ENCODE measurements around the gene BRS3. TPM values are rescaled to one million over a fixed set of nuclear protein-coding genes. Genes with fewer than 3 reads are reported as not detected.

Gene BRS3
- total RNA-seq, 1 donor from 2014 or later = not detected

DNA sequence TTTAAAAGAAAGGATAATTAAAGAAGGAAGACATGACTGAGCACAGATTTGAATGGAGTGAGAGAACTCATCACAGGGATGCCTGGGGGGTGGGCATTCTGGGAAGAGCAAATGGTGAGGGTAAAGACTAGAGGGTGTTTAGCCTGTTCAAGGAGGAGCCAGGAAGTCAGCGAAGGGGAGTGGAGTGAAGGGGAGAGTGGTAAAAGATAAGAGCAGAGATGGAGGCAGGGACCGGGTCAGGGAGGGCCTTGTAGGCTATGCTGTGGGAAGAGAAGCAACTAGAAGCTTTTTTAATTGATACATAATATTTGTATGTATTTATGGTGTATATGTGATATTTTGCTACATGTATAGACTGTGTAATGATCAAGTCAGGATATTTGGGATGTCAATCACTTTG lies 42.0 kb downstream of the BRS3 start:
- Mint-ChIP-seq H3K36me3 (ENCODE audit: low read depth) (no peaks in the 10 kb centered on the region), H3K9me3 (ENCODE audit: low read depth) (peaks cover 8% of the 10 kb centered on the region), H3K4me1 (ENCODE audit: low read depth) (peaks cover 8% of the 10 kb centered on the region), H3K4me3 (ENCODE audit: unreplicated experiment) (no peak overlapping the region), H3K27me3 (ENCODE audit: low read depth) (peaks cover 6% of the 10 kb centered on the region), H3K27ac (ENCODE audit: unreplicated experiment) (no peak overlapping the region)
- DNase-seq (ENCODE audit: low spot score) = no peak
- TF ChIP-seq, protein P1, sequence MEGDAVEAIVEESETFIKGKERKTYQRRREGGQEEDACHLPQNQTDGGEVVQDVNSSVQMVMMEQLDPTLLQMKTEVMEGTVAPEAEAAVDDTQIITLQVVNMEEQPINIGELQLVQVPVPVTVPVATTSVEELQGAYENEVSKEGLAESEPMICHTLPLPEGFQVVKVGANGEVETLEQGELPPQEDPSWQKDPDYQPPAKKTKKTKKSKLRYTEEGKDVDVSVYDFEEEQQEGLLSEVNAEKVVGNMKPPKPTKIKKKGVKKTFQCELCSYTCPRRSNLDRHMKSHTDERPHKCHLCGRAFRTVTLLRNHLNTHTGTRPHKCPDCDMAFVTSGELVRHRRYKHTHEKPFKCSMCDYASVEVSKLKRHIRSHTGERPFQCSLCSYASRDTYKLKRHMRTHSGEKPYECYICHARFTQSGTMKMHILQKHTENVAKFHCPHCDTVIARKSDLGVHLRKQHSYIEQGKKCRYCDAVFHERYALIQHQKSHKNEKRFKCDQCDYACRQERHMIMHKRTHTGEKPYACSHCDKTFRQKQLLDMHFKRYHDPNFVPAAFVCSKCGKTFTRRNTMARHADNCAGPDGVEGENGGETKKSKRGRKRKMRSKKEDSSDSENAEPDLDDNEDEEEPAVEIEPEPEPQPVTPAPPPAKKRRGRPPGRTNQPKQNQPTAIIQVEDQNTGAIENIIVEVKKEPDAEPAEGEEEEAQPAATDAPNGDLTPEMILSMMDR (IDR thresholded peaks at IDR 0.05) = no peak

DNA sequence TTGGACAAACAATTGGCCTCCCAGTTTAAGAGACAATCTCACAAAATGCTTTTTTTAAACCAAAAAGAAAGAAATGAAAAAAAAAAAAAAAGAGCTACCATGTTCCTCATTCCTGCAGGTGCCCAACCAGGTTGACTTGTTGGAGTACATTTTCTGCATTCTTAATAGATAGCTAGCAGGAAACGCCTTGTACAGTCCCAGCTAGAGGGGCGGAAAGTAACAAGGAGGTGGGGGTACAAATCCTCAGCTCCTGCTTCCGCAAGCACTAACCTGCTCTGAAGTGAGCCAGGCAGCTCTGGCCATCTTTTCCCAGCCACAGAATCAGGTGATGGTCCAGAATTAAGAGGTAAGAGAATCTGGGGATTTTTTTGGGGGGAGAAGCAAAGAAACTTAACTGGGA lies 44.2 kb downstream of the BRS3 start, which contains the start of gene VGLL1:
TSS of gene VGLL1 (plus strand) at position 265 of the 400 bp plus-strand sequence. CDS start 3,806 bp downstream, outside the sequence.
- Mint-ChIP-seq H3K9me3 (ENCODE audit: low read depth) (peaks cover 11% of the 10 kb centered on the region), H3K4me3 (ENCODE audit: unreplicated experiment) (no peak within 1 kb of the TSS)

DNA sequence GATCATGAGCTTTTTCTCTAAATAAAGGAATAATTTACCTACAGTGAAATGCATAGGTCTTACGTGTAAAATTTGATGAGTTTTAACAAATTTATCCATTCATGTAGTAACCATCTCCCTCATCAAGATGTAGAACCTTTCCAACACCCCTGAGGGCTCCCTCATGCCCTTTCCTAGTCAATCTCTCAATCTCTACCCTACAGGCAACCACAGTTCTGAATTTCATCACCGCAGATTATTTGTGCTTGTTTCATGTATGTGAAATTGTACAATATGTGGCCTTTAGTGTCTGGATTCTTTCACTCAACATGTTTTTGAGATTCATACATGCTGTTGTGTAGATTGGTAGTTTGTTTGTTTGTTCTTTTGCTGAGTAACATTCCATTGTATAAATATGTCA lies 46.4 kb downstream of the BRS3 start:
- Mint-ChIP-seq H3K9me3 (ENCODE audit: low read depth) (peaks cover 3% of the 10 kb centered on the region), H3K36me3 (ENCODE audit: low read depth) (no peaks in the 10 kb centered on the region)
- DNase-seq (ENCODE audit: low spot score) = no peak

More for the DNA sequence above, 44.2 kb downstream of the BRS3 start, which contains the start of gene VGLL1:
- H3K36me3 Mint-ChIP-seq (ENCODE audit: low read depth) = no peaks in the 10 kb centered on the region
- no peak within 1 kb of the TSS for H3K27ac Mint-ChIP-seq (ENCODE audit: unreplicated experiment)
- H3K4me1 Mint-ChIP-seq (ENCODE audit: low read depth) = no peaks in the 10 kb centered on the region
- peaks cover 8% of the 10 kb centered on the region for H3K27me3 Mint-ChIP-seq (ENCODE audit: low read depth)
- TF ChIP-seq, protein P1 (IDR thresholded peaks at IDR 0.05) = no peak
- no peak for DNase-seq (ENCODE audit: low spot score)

DNA sequence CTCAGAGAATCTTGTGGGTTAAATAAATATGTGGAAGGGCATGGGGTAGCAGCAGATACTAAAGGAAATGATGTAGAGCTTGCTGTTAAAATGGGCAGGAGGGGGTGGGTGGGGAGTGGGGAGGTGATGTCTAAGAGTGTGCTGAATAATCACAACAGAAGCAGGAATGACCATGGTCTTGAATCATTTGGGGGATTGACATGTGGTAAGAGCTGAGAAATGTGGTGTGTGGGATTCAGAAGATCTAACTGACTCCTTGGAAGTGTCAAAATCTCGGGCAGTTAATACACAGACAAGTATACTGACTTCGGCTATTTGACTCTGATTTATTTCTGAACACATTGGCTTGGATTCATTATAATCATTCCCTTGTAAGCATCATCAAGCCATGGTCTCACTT lies 51.1 kb downstream of the BRS3 start:
- no peak overlapping the region for H3K4me3 Mint-ChIP-seq (ENCODE audit: unreplicated experiment)
- no peak for DNase-seq (ENCODE audit: low spot score)
- H3K36me3 Mint-ChIP-seq (ENCODE audit: low read depth) = no peaks in the 10 kb centered on the region
- TF ChIP-seq, protein P1 (IDR thresholded peaks at IDR 0.05) = no peak
- no peak overlapping the region for H3K27ac Mint-ChIP-seq (ENCODE audit: unreplicated experiment)
- H3K4me1 Mint-ChIP-seq (ENCODE audit: low read depth) = no peaks in the 10 kb centered on the region
- H3K9me3 Mint-ChIP-seq (ENCODE audit: low read depth) = peaks cover 3% of the 10 kb centered on the region
- peaks cover 2% of the 10 kb centered on the region for H3K27me3 Mint-ChIP-seq (ENCODE audit: low read depth)

More for the DNA sequence above, 46.4 kb downstream of the BRS3 start:
- Mint-ChIP-seq H3K27ac (ENCODE audit: unreplicated experiment) (no peak overlapping the region), H3K4me3 (ENCODE audit: unreplicated experiment) (no peak overlapping the region), H3K4me1 (ENCODE audit: low read depth) (no peaks in the 10 kb centered on the region), H3K27me3 (ENCODE audit: low read depth) (peaks cover 8% of the 10 kb centered on the region)
- TF ChIP-seq, protein P1 (IDR thresholded peaks at IDR 0.05) = no peak

DNA sequence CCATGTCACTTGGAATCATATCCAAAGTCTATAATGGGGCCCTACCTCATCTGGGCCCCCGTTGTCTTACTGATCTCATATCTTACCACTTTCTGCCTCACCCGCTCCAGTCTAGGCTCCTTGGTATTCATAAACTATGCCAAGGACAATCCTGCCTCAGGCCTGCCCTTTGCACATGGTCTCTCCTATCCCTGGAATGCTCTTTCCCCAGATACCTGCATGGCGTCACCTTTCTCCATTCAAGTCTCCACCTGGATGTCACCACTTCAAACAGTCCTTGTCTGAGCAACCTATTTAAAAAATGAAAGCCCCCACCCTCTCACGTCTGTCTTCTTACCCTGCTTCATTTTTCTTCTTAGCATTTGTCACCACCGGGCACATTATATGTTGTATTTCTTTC lies 52.5 kb downstream of the BRS3 start:
- Mint-ChIP-seq H3K27me3 (ENCODE audit: low read depth) (peaks cover 2% of the 10 kb centered on the region), H3K4me1 (ENCODE audit: low read depth) (no peaks in the 10 kb centered on the region), H3K9me3 (ENCODE audit: low read depth) (peaks cover 3% of the 10 kb centered on the region), H3K36me3 (ENCODE audit: low read depth) (no peaks in the 10 kb centered on the region), H3K27ac (ENCODE audit: unreplicated experiment) (no peak overlapping the region), H3K4me3 (ENCODE audit: unreplicated experiment) (no peak overlapping the region)
- DNase-seq (ENCODE audit: low spot score) = no peak
- TF ChIP-seq, protein P1 (IDR thresholded peaks at IDR 0.05) = no peak
